ENCODE data around the gene UCK2. TPM values are rescaled to one million over a fixed set of nuclear protein-coding genes. Genes with fewer than 3 reads are reported as not detected.

UCK2 gene
- total RNA-seq, 1 donor from 2014 or later, result 5.9 TPM

- no peak for DNase-seq
- no peak for ATAC-seq
- intact Hi-C loops (cut with micrococcal nuclease), result no loop called here
Measured at GRCh38 chr1:165832902-165833301, 5.5 kb downstream of the UCK2 start.

GRCh38 chr1:165833358-165833757 lies 5.9 kb downstream of the UCK2 start:
- DNase-seq (no peak), ATAC-seq (no peak)
- intact Hi-C loops (cut with micrococcal nuclease), result no loop called here

GRCh38 chr1:165834229-165834628 lies 6.8 kb downstream of the UCK2 start:
- intact Hi-C loops (cut with micrococcal nuclease), result no loop called here
- no peak for ATAC-seq
- no peak for DNase-seq

GRCh38 chr1:165834881-165835280 lies 7.5 kb downstream of the UCK2 start:
- ATAC-seq (no peak), DNase-seq (no peak)
- intact Hi-C loops (cut with micrococcal nuclease), result no loop called here

- DNase-seq (no peak), ATAC-seq (no peak)
- intact Hi-C loops (cut with micrococcal nuclease), result no loop called here
Measured at GRCh38 chr1:165836664-165837482, 9.5 kb downstream of the UCK2 start.

GRCh38 chr1:165837838-165838364 lies 10.5 kb downstream of the UCK2 start:
- intact Hi-C loops (cut with micrococcal nuclease), result no loop called here
- no peak for DNase-seq
- ATAC-seq, result no peak

- DNase-seq (no peak), ATAC-seq (no peak)
- intact Hi-C loops (cut with micrococcal nuclease), result no loop called here
Measured at GRCh38 chr1:165840423-165840822, 13.0 kb downstream of the UCK2 start.

- DNase-seq (no peak), ATAC-seq (no peak)
- intact Hi-C loops (cut with micrococcal nuclease), result no loop called here
Measured at GRCh38 chr1:165841582-165842017, 14.2 kb downstream of the UCK2 start.

- ATAC-seq (no peak), DNase-seq (no peak)
- intact Hi-C loops (cut with micrococcal nuclease), result no loop called here
Measured at GRCh38 chr1:165842023-165842670, 14.7 kb downstream of the UCK2 start.

- ATAC-seq (peak; percentile 91), DNase-seq (no peak)
Measured at GRCh38 chr1:165842671-165843129, 15.3 kb downstream of the UCK2 start.

GRCh38 chr1:165843304-165843703 lies 15.9 kb downstream of the UCK2 start:
- DNase-seq (no peak), ATAC-seq (no peak)
- intact Hi-C loops (cut with micrococcal nuclease), result no loop called here

More at GRCh38 chr1:165842671-165843129, 15.3 kb downstream of the UCK2 start:
- intact Hi-C loops (cut with micrococcal nuclease), result no loop called here

- DNase-seq (no peak), ATAC-seq (no peak)
- intact Hi-C loops (cut with micrococcal nuclease), result no loop called here
Measured at GRCh38 chr1:165844114-165844798, 16.8 kb downstream of the UCK2 start.

GRCh38 chr1:165844933-165845332 lies 17.5 kb downstream of the UCK2 start:
- intact Hi-C loops (cut with micrococcal nuclease), result no loop called here
- no peak for DNase-seq
- no peak for ATAC-seq

GRCh38 chr1:165845569-165845968 lies 18.2 kb downstream of the UCK2 start:
- no peak for ATAC-seq
- intact Hi-C loops (cut with micrococcal nuclease), result no loop called here
- DNase-seq, result no peak

- intact Hi-C loops (cut with micrococcal nuclease), result no loop called here
Measured at GRCh38 chr1:165845992-165846748, 18.8 kb downstream of the UCK2 start.

GRCh38 chr1:165847486-165847885 lies 20.1 kb downstream of the UCK2 start:
- no peak for ATAC-seq
- intact Hi-C loops (cut with micrococcal nuclease), result no loop called here
- DNase-seq, result no peak

More at GRCh38 chr1:165845992-165846748, 18.8 kb downstream of the UCK2 start:
- DNase-seq, result no peak
- ATAC-seq, result no peak

GRCh38 chr1:165849353-165850133 lies 22.1 kb downstream of the UCK2 start:
- intact Hi-C loops (cut with micrococcal nuclease), result no loop called here
- ATAC-seq, result peak; percentile 68
- DNase-seq, result no peak

- no peak for DNase-seq
- no peak for ATAC-seq
Measured at GRCh38 chr1:165851034-165851658, 23.7 kb downstream of the UCK2 start.

More at GRCh38 chr1:165851034-165851658, 23.7 kb downstream of the UCK2 start:
- intact Hi-C loops (cut with micrococcal nuclease), result no loop called here

Measured in left ventricle myocardium superior (tissue), 1 donor.